Caco-2 (cell line): ENCODE data around the gene CTSF. TPM values are rescaled to one million over a fixed set of nuclear protein-coding genes. Genes with fewer than 3 reads are reported as not detected.

ENCODE experiments used
- BruUV-seq: library from RNA; stranded (reverse); fragments of 400-500 nt; replicated peaks from 2 replicates; lab custom pipeline; 2021; lab: Mats Ljungman, UMichigan
- CTCF ChIA-PET: fragments of 300-600 bp; sonication (Branson Sonifier 250); formaldehyde crosslinking; loops from one replicate; lab custom pipeline; 2022; ENCODE audit warnings: antibody characterized with exemption; lab: Charles Lee
- POLR2A ChIA-PET: fragments of 300-600 bp; sonication (Branson Sonifier 250); formaldehyde crosslinking; loops from one replicate; lab custom pipeline; 2022; ENCODE audit warnings: antibody characterized with exemption; lab: Charles Lee
- DNase-seq, 2 experiments: peaks; one replicate each; pipeline versions ENCODE4 v3.0.0 to v3.0.0-alpha.2; 2020 to 2022
- H3K27me3 ChIP-seq: replicated peaks from 2 replicates; pipeline ENCODE4 v1.6.0; 2011; ENCODE audit warnings: low read length; ENCODE audit not compliant: control insufficient read depth, insufficient read depth
- H3K36me3 ChIP-seq: 2 replicates; pipeline ENCODE4 v1.5.1; 2011; ENCODE audit warnings: low read length; ENCODE audit not compliant: control insufficient read depth, insufficient read depth
- H3K4me1 ChIP-seq: fragments of 250-450 bp; sonication (Bioruptor Pico); 2 replicates; pipeline ENCODE4 v1.5.1; 2020; ENCODE audit warnings: mild to moderate bottlenecking
- H3K4me3 ChIP-seq: 2 replicates; pipeline ENCODE4 v1.5.1; 2011; ENCODE audit warnings: low read depth, mild to moderate bottlenecking, control low read depth, low read length
- H3K9me3 ChIP-seq: fragments of 250-450 bp; sonication (Bioruptor Pico); 2 replicates; pipeline ENCODE4 v1.5.1; 2020; ENCODE audit warnings: mild to moderate bottlenecking, moderate library complexity
- H3K27ac Mint-ChIP-seq: one replicate; pipeline ENCODE4 v1.8.0; 2022; ENCODE audit warnings: mixed read lengths; ENCODE audit not compliant: unreplicated experiment
- H3K27me3 Mint-ChIP-seq: one replicate; pipeline ENCODE4 v1.8.0; 2022; ENCODE audit warnings: mixed read lengths; ENCODE audit not compliant: insufficient read depth, unreplicated experiment
- H3K36me3 Mint-ChIP-seq: one replicate; pipeline ENCODE4 v1.8.0; 2022; ENCODE audit warnings: mild to moderate bottlenecking, mixed read lengths; ENCODE audit not compliant: insufficient read depth, unreplicated experiment
- H3K4me1 Mint-ChIP-seq: one replicate; pipeline ENCODE4 v1.8.0; 2022; ENCODE audit warnings: low read depth, mixed read lengths; ENCODE audit not compliant: unreplicated experiment
- H3K4me3 Mint-ChIP-seq: one replicate; pipeline ENCODE4 v1.8.0; 2022; ENCODE audit warnings: mild to moderate bottlenecking, moderate library complexity, mixed read lengths; ENCODE audit not compliant: unreplicated experiment
- H3K9me3 Mint-ChIP-seq: one replicate; pipeline ENCODE4 v1.8.0; 2022; ENCODE audit warnings: mixed read lengths; ENCODE audit not compliant: unreplicated experiment
- intact Hi-C: fragments of 100-400 bp; cut with micrococcal nuclease; formaldehyde crosslinking; loops from one replicate; pipeline ENCODE4 v1.10.0; 2022; ENCODE audit not compliant: unreplicated experiment
- total RNA-seq: library from RNA; stranded (reverse); gene quantifications from 2 replicates; pipeline ENCODE4 v1.2.3, GENCODE V29; 2022
- TF ChIP-seq, protein P1 (sequence below), 2 experiments: fragments of 200-600 bp in 1 of 2; IDR thresholded peaks; 1 replicate in 1 of 2; 2 replicates in 1 of 2; pipeline versions ENCODE4 v1.5.1 to v1.8.0; 2011 to 2022; ENCODE audit warnings: antibody characterized with exemption in 1 of 2, control low read depth in 1 of 2, inconsistent platforms in 1 of 2, low read depth in 1 of 2, low read length in 1 of 2, mild to moderate bottlenecking in 1 of 2, moderate library complexity in 1 of 2; ENCODE audit not compliant: insufficient read depth in 1 of 2, severe bottlenecking in 1 of 2, unreplicated experiment in 1 of 2

Gene CTSF
- total RNA-seq, 1 experiment from 2014 or later = not detected

DNA sequence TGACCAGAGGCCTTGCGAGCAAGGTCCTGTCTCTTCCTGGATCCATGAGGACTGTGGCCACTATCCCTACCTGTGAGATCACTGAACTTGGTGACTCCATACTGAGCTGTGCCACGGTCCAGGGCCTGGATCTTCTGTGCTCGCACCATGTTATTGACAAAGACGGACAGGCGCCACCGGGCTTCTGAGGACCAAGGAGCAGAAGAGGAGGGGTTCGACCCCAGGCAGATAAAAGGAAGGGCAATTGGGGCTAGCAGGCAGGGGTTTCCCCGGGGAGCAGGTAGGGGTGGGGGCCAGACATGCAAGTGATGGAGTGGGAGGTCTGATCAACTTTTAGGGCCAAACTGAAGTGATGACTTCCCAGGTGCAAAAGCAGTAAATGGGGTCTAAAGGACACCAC lies 2.2 kb downstream of the CTSF start:
- TF ChIP-seq, protein P1, sequence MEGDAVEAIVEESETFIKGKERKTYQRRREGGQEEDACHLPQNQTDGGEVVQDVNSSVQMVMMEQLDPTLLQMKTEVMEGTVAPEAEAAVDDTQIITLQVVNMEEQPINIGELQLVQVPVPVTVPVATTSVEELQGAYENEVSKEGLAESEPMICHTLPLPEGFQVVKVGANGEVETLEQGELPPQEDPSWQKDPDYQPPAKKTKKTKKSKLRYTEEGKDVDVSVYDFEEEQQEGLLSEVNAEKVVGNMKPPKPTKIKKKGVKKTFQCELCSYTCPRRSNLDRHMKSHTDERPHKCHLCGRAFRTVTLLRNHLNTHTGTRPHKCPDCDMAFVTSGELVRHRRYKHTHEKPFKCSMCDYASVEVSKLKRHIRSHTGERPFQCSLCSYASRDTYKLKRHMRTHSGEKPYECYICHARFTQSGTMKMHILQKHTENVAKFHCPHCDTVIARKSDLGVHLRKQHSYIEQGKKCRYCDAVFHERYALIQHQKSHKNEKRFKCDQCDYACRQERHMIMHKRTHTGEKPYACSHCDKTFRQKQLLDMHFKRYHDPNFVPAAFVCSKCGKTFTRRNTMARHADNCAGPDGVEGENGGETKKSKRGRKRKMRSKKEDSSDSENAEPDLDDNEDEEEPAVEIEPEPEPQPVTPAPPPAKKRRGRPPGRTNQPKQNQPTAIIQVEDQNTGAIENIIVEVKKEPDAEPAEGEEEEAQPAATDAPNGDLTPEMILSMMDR (IDR thresholded peaks at IDR 0.05; ENCODE audit: insufficient read depth in 1 of 2, low read depth in 1 of 2, low read length in 1 of 2, severe bottlenecking in 1 of 2, unreplicated experiment in 1 of 2) = no peak
- CTCF ChIA-PET = no interaction called here
- intact Hi-C loops = no loop called here
- BruUV-seq = no TSS peak
- POLR2A ChIA-PET = no interaction called here
- DNase-seq = no peak
- no peaks in the 10 kb centered on the region for H3K27me3 ChIP-seq
- no peaks in the 10 kb centered on the region for H3K9me3 Mint-ChIP-seq
- H3K9me3 ChIP-seq = no peaks in the 10 kb centered on the region
- no peaks in the 10 kb centered on the region for H3K36me3 ChIP-seq
- H3K4me1 Mint-ChIP-seq = no peaks in the 10 kb centered on the region
- no peak overlapping the region for H3K27ac Mint-ChIP-seq
- no peak overlapping the region for H3K4me3 ChIP-seq
- no peaks in the 10 kb centered on the region for H3K36me3 Mint-ChIP-seq
- no peak overlapping the region for H3K4me3 Mint-ChIP-seq
- no peaks in the 10 kb centered on the region for H3K27me3 Mint-ChIP-seq
- H3K4me1 ChIP-seq = no peaks in the 10 kb centered on the region

GRCh38 chr11:66564984-66565383 lies 3.4 kb downstream of the CTSF start:
- no peak overlapping the region for H3K4me3 ChIP-seq
- no peaks in the 10 kb centered on the region for H3K36me3 Mint-ChIP-seq
- H3K27me3 Mint-ChIP-seq = no peaks in the 10 kb centered on the region
- H3K27ac Mint-ChIP-seq = no peak overlapping the region
- H3K27me3 ChIP-seq = no peaks in the 10 kb centered on the region
- DNase-seq = no peak
- TF ChIP-seq, protein P1 (IDR thresholded peaks at IDR 0.05; ENCODE audit: insufficient read depth in 1 of 2, low read depth in 1 of 2, low read length in 1 of 2, severe bottlenecking in 1 of 2, unreplicated experiment in 1 of 2) = no peak
- BruUV-seq = no TSS peak
- ChIA-PET CTCF (no interaction called here), POLR2A (no interaction called here)
- H3K4me3 Mint-ChIP-seq = no peak overlapping the region
- no peaks in the 10 kb centered on the region for H3K36me3 ChIP-seq
- H3K9me3 ChIP-seq = no peaks in the 10 kb centered on the region
- no peaks in the 10 kb centered on the region for H3K4me1 Mint-ChIP-seq
- H3K9me3 Mint-ChIP-seq = no peaks in the 10 kb centered on the region
- intact Hi-C loops = no loop called here
- H3K4me1 ChIP-seq = no peaks in the 10 kb centered on the region

DNA sequence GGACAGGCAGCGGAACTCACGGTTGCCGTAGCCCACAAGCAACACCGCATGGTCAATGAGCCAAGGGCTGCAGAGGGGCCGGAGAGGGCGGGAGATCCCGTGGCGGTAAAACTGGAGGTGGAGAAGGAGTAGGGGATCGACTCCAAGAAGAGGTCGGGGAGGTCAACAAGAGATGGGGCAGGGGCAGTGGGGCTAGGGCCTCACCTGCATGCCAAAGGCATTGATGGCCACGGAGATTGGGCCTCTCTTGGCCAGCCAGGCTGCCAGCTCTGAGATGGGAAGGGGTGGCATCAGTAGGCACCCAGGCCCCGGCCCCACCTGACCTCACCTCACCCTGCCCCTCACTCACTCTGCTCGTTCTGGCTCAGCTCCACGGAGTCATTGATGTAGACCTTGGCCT lies 3.9 kb downstream of the CTSF start:
- POLR2A ChIA-PET = no interaction called here
- H3K4me1 ChIP-seq = no peaks in the 10 kb centered on the region
- H3K4me3 ChIP-seq = no peak overlapping the region
- Mint-ChIP-seq H3K9me3 (no peaks in the 10 kb centered on the region), H3K36me3 (no peaks in the 10 kb centered on the region), H3K4me1 (no peaks in the 10 kb centered on the region), H3K27ac (no peak overlapping the region), H3K4me3 (no peak overlapping the region), H3K27me3 (no peaks in the 10 kb centered on the region)
- intact Hi-C loops = no loop called here
- H3K9me3 ChIP-seq = no peaks in the 10 kb centered on the region
- TF ChIP-seq, protein P1 (IDR thresholded peaks at IDR 0.05; ENCODE audit: insufficient read depth in 1 of 2, low read depth in 1 of 2, low read length in 1 of 2, severe bottlenecking in 1 of 2, unreplicated experiment in 1 of 2) = no peak
- DNase-seq = no peak
- no peaks in the 10 kb centered on the region for H3K27me3 ChIP-seq
- H3K36me3 ChIP-seq = no peaks in the 10 kb centered on the region
- no TSS peak for BruUV-seq
- CTCF ChIA-PET = interaction anchor here (0.6 kb wide), 1 partner anchor 85 kb away, joined by 3 read pairs; no protein-coding TSS in a partner anchor
